ENCODE data around the gene ZNF664.

DNA sequence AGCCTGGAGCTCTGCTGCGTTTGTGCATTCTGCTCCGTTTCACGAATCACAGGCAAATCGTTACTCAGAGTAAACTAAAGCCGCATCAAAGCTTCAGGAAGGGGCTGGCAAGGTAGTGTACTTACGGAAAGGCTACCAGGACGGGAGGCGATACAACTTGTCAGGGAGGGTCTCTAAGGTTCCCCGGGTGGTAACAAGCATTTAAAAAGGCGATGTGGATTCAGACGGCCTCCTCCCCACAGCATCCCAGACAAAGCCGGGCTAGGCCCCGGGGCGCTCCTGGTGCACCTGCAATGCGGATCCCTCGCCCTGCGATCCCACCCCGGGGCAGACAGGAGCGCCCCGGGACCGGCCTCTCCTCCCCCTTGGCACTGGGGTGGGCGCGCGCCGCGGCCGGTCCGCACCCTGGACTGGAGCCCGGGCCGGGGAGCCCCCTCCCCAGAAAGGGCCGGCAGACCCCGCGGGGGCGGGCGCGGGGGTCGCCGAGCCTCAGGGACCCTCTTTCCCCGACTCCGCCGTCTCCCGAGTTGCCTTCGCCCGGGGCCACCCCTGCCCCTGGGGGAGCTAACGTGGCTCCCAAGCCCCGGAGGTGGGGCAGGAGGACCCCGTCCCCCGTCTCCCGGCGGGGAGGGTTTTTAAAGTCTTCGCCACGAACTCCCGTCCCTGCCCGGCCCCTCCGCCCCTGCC is 1.1 kb upstream of the ZNF664 start:
- TF ChIP-seq POLR2A (IDR thresholded peaks at IDR 0.05; ENCODE audit: low read depth): no peak
- peak in 1 of 2 donors; percentile 32 for TF ChIP-seq POLR2AphosphoS5 (IDR thresholded peaks at IDR 0.05)
